ENCODE measurements around the gene SPTBN2. TPM values are rescaled to one million over a fixed set of nuclear protein-coding genes. Genes with fewer than 3 reads are reported as not detected.
"Not testable (repeated sequence)": the region's sequence is repeated elsewhere in the genome, so short reads cannot be mapped to it uniquely, and the experiment has no call there.

Gene SPTBN2
- total RNA-seq, 1 experiment from 2014 or later, result 51.0 TPM

DNA sequence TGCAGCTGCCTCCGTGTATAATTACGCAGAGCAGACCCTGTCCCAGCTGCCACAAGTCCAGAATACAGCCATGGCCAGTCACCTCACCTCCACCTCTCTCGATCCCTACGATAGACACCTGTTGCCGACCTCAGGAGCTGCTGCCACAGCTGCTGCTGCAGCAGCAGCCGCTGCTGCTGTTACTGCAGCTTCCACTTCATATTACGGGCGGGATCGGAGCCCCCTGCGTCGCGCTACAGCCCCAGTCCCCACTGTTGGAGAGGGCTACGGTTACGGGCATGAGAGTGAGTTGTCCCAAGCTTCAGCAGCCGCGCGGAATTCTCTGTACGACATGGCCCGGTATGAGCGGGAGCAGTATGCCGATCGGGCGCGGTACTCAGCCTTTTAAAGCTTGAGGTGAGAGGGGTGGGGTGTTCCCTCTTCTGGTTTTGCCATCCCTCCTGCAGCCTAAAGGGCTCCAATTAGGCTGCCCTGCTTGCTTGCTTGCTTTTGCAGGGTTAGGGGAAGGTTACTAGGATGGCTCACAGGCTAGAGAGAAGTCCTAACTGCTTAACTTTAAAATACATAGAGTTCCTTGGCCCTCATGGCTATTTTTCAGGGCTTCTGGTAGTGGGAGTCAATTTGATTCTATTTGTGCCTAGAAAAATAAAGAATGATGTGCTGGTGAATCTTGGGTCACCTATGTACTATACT is 85.1 kb downstream of the SPTBN2 start:
- H3K9me3 ChIP-seq (ENCODE audit: insufficient read depth, low read depth), result no peaks in the 10 kb centered on the region
- no peak overlapping the region for H2AFZ ChIP-seq
- POLR2A ChIA-PET (ENCODE audit: unreplicated experiment), result no interaction called here
- H3K79me2 ChIP-seq (ENCODE audit: low read depth), result peaks cover 97% of the 10 kb centered on the region
- H3K36me3 ChIP-seq (ENCODE audit: low read depth), result peaks cover 73% of the 10 kb centered on the region
- H3K27ac ChIP-seq, result no peak overlapping the region
- H3K4me1 ChIP-seq (replicated peaks; ENCODE audit: insufficient read depth), result peaks cover 34% of the 10 kb centered on the region
- H4K20me1 ChIP-seq (ENCODE audit: insufficient read depth), result peaks cover 99% of the 10 kb centered on the region
- H3K4me3 ChIP-seq, result no peak overlapping the region
- DNase-seq, result no peak
- BruUV-seq (replicated peaks), result no TSS peak
- TF ChIP-seq EZH2 (IDR thresholded peaks at IDR 0.05; ENCODE audit: low read depth) (no peak), CTCF (conservative IDR thresholded peaks at IDR 0.05) (no peak)
- intact Hi-C loops (cut with micrococcal nuclease; ENCODE audit: unreplicated experiment), result no loop called here
- no peak overlapping the region for H3K4me2 ChIP-seq
- CTCF ChIA-PET, result no interaction called here
- H3K27me3 ChIP-seq (ENCODE audit: insufficient read depth, low read depth), result no peaks in the 10 kb centered on the region
- no peaks in the 10 kb centered on the region for H3K9me2 ChIP-seq (ENCODE audit: insufficient read depth)
- peaks cover 64% of the 10 kb centered on the region for H3F3A ChIP-seq (ENCODE audit: insufficient read depth, low read depth)

DNA sequence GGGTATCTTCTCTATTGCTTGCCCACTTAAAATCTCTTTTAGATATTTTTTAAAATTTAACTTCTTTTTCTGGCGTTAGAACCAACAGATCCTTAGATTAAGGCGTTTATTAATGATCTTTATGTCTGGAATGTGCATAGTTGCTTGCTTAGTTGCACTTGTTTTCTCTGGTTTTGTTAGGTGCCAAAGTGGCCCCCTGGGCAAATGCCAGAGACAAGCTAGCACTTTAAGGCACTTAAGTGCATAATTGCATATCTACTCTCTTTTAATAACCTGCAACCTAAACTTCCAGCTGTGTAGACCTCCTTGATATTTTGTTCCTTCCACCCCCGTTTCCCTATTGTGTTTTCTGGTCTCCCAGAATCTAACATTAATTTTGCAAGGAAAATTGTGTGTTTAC is 87.2 kb downstream of the SPTBN2 start:
- Histone ChIP-seq H3K79me2 (ENCODE audit: low read depth) (peaks cover 96% of the 10 kb centered on the region), H3F3A (ENCODE audit: insufficient read depth, low read depth) (peaks cover 62% of the 10 kb centered on the region), H4K20me1 (ENCODE audit: insufficient read depth) (peaks cover 79% of the 10 kb centered on the region), H3K4me3 (peak overlapping the region; percentile 92; the same call in 1 of the 2 replicates), H3K27ac (no peak overlapping the region), H3K4me2 (peak overlapping the region; percentile 87), H3K9me2 (ENCODE audit: insufficient read depth) (no peaks in the 10 kb centered on the region), H3K4me1 (replicated peaks; ENCODE audit: insufficient read depth) (peaks cover 38% of the 10 kb centered on the region), H3K9me3 (ENCODE audit: insufficient read depth, low read depth) (no peaks in the 10 kb centered on the region), H3K36me3 (ENCODE audit: low read depth) (peaks cover 68% of the 10 kb centered on the region), H3K27me3 (ENCODE audit: insufficient read depth, low read depth) (no peaks in the 10 kb centered on the region), H2AFZ (no peak overlapping the region)
- intact Hi-C loops (cut with micrococcal nuclease; ENCODE audit: unreplicated experiment), result no loop called here
- BruUV-seq (replicated peaks), result no TSS peak
- TF ChIP-seq EZH2 (IDR thresholded peaks at IDR 0.05; ENCODE audit: low read depth) (no peak), CTCF (conservative IDR thresholded peaks at IDR 0.05) (no peak)
- DNase-seq, result peak in 1 of 2 experiments; percentile 52
- ChIA-PET CTCF (no interaction called here), POLR2A (ENCODE audit: unreplicated experiment) (interaction anchor here (0.7 kb wide), 1 partner anchor 19 kb away, joined by 4 read pairs; no protein-coding TSS in a partner anchor)

DNA sequence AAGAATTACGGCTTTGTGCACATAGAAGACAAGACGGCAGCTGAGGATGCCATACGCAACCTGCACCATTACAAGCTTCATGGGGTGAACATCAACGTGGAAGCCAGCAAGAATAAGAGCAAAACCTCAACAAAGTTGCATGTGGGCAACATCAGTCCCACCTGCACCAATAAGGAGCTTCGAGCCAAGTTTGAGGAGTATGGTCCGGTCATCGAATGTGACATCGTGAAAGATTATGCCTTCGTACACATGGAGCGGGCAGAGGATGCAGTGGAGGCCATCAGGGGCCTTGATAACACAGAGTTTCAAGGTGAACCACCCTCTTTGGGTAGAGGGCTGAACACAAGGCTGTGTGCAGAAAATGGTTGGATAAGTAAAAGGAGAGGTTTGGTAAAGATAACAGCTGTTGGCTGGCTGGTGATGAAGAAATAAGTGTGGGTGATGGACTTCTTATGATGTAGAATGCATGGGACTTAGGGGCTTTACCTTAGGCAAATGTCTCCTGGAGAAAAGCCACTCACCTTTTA is 89.1 kb downstream of the SPTBN2 start:
- POLR2A ChIA-PET (ENCODE audit: unreplicated experiment); H3K27me3 ChIP-seq (ENCODE audit: insufficient read depth, low read depth); H3K27ac ChIP-seq; DNase-seq; intact Hi-C loops (cut with micrococcal nuclease; ENCODE audit: unreplicated experiment); H3K9me2 ChIP-seq (ENCODE audit: insufficient read depth); H3K9me3 ChIP-seq (ENCODE audit: insufficient read depth, low read depth); BruUV-seq (replicated peaks); H2AFZ ChIP-seq: not testable (repeated sequence)
- Histone ChIP-seq H3K79me2 (ENCODE audit: low read depth) (peaks cover 96% of the 10 kb centered on the region), H3F3A (ENCODE audit: insufficient read depth, low read depth) (peaks cover 65% of the 10 kb centered on the region), H3K4me1 (replicated peaks; ENCODE audit: insufficient read depth) (peaks cover 38% of the 10 kb centered on the region), H3K4me3 (peak overlapping the region; percentile 92; the same call in 1 of the 2 replicates), H3K36me3 (ENCODE audit: low read depth) (peaks cover 49% of the 10 kb centered on the region), H3K4me2 (peak overlapping the region; percentile 87), H4K20me1 (ENCODE audit: insufficient read depth) (peaks cover 59% of the 10 kb centered on the region)
- CTCF ChIA-PET, result interaction anchor here (0.5 kb wide), 1 partner anchor 698 kb away, joined by 4 read pairs; no protein-coding TSS in a partner anchor

Data from PC-9 (cell line).